Upper lobe of left lung (tissue), 4 donors: ENCODE measurements around the gene NENF.

Experiments used
- CTCF ChIP-seq, 6 experiments: fragments of 450-650 bp in 4 of 6; fragments of 200-600 bp in 2 of 6; sonication (generic) in 2 of 6; IDR thresholded peaks; one replicate each; pipeline ENCODE4 v1.5.1; 2016 to 2019; ENCODE audit warnings: antibody characterized with exemption in 6 of 6
- POLR2A ChIP-seq, 4 donors: fragments of 450-650 bp; IDR thresholded peaks; one replicate each; pipeline ENCODE4 v1.5.1; 2016 to 2017; ENCODE audit warnings: antibody characterized with exemption in 4 of 4, mild to moderate bottlenecking in 2 of 4
- POLR2AphosphoS5 ChIP-seq, 2 donors: sonication (generic); formaldehyde crosslinking; IDR thresholded peaks; one replicate each; pipeline ENCODE4 v1.5.1; 2017; ENCODE audit warnings: antibody characterized with exemption in 2 of 2

- TF ChIP-seq CTCF (IDR thresholded peaks at IDR 0.05) (no peak), POLR2AphosphoS5 (IDR thresholded peaks at IDR 0.05) (no peak), POLR2A (IDR thresholded peaks at IDR 0.05) (no peak)
These were observed 53.9 kb downstream of the NENF start for GRCh38 chr1:212486619-212486975.
